Measurements from ENCODE around the gene EREG. TPM values are rescaled to one million over a fixed set of nuclear protein-coding genes. Genes with fewer than 3 reads are reported as not detected.

The EREG gene
- total and polyA plus RNA-seq, 10 of the 15 experiments (the other 5 are each of a cell fraction or from before 2014, with no cell fraction given) = not detected

DNA sequence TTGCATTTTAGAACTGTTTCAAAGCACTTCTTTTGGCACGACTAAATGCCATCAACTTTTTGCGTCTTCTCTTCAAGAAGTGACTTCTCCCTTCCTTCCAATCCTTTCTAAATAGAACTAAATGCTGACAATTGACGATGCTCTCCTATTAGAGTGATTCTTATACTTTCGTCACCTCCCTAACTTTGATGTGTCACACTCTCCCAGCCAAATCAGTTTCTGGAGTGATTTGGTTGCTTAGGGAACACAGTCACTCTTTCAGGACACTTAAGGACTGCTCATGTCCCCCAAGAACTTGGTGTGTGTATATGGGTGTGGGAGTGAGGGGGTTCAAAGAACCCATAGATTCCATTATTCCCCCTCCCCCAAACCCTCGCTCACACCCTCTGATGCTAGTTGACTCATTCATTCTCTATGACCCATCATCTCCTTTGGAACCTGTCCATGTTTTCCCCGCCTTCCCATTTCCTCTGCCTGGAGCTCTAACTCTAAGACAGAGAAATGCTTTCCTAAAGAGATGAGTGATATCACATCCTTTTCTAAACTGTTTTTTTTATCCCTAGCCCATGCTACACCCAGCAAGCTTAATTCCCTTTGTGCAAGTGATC lies 53.2 kb downstream of the EREG start:
- ChIA-PET POLR2A (no interaction called here), CTCF (no interaction called here), RAD21 (ENCODE audit: unreplicated experiment) (no interaction called here), SMC1A (ENCODE audit: uncharacterized antibody, unreplicated experiment) (no interaction called here)
- Histone ChIP-seq H3K9me3 (replicated peaks; ENCODE audit: control insufficient read depth, insufficient read depth, low read length) (no peaks in the 10 kb centered on the region), H3K27ac (ENCODE audit: control insufficient read depth, insufficient read depth) (no peak overlapping the region), H3K9ac (ENCODE audit: control insufficient read depth, insufficient read depth, low read length) (no peak overlapping the region), H2AFZ (ENCODE audit: control insufficient read depth, low read depth, low read length) (no peak overlapping the region), H3K36me3 (ENCODE audit: control insufficient read depth in 2 of 2, insufficient read depth in 2 of 2, low read length in 1 of 2) (no peaks in the 10 kb centered on the region), H3K4me3 (no peak overlapping the region), H4K20me1 (ENCODE audit: control insufficient read depth, insufficient read depth) (no peaks in the 10 kb centered on the region), H3K4me2 (ENCODE audit: control insufficient read depth, insufficient read depth) (no peak overlapping the region), H3K27me3 (replicated peaks in 1 of 2; ENCODE audit: control insufficient read depth in 2 of 2, insufficient read depth in 2 of 2, low read length in 1 of 2) (no peaks in the 10 kb centered on the region), H3K79me2 (ENCODE audit: control insufficient read depth, insufficient read depth, low read length) (no peaks in the 10 kb centered on the region), H3K4me1 (ENCODE audit: control insufficient read depth, insufficient read depth, low read length) (no peaks in the 10 kb centered on the region)
- no peak for FAIRE-seq
- in situ Hi-C loops (cut with MboI) = no loop called here
- 18% methylated on average over 6 of the region's 6 CpGs for WGBS (ENCODE audit: insufficient coverage, insufficient replicate concordance, low lambda C conversion rate, missing lambda C conversion rate)
- no peak for ATAC-seq
- DNase-seq (ENCODE audit: low read depth, low spot score) = no peak
- no TSS peak for BruUV-seq (replicated peaks)
- intact Hi-C loops (cut with micrococcal nuclease; ENCODE audit: unreplicated experiment) = no loop called here
- TF ChIP-seq WRNIP1 (IDR thresholded peaks at IDR 0.05; ENCODE audit: borderline replicate concordance, low read depth, low read length) (no peak), MEF2A (IDR thresholded peaks at IDR 0.05; ENCODE audit: insufficient read depth, low read depth, low read length) (no peak), BMI1 (IDR thresholded peaks at IDR 0.05; ENCODE audit: borderline replicate concordance) (no peak), PAX5 (IDR thresholded peaks at IDR 0.05; ENCODE audit: borderline replicate concordance, low read depth, low read length) (no peak), TARDBP (IDR thresholded peaks at IDR 0.05; ENCODE audit: borderline replicate concordance) (no peak), MEF2B (IDR thresholded peaks at IDR 0.05; ENCODE audit: partially characterized antibody, poor library complexity, severe bottlenecking) (no peak)
- TF ChIP-seq, protein P1, sequence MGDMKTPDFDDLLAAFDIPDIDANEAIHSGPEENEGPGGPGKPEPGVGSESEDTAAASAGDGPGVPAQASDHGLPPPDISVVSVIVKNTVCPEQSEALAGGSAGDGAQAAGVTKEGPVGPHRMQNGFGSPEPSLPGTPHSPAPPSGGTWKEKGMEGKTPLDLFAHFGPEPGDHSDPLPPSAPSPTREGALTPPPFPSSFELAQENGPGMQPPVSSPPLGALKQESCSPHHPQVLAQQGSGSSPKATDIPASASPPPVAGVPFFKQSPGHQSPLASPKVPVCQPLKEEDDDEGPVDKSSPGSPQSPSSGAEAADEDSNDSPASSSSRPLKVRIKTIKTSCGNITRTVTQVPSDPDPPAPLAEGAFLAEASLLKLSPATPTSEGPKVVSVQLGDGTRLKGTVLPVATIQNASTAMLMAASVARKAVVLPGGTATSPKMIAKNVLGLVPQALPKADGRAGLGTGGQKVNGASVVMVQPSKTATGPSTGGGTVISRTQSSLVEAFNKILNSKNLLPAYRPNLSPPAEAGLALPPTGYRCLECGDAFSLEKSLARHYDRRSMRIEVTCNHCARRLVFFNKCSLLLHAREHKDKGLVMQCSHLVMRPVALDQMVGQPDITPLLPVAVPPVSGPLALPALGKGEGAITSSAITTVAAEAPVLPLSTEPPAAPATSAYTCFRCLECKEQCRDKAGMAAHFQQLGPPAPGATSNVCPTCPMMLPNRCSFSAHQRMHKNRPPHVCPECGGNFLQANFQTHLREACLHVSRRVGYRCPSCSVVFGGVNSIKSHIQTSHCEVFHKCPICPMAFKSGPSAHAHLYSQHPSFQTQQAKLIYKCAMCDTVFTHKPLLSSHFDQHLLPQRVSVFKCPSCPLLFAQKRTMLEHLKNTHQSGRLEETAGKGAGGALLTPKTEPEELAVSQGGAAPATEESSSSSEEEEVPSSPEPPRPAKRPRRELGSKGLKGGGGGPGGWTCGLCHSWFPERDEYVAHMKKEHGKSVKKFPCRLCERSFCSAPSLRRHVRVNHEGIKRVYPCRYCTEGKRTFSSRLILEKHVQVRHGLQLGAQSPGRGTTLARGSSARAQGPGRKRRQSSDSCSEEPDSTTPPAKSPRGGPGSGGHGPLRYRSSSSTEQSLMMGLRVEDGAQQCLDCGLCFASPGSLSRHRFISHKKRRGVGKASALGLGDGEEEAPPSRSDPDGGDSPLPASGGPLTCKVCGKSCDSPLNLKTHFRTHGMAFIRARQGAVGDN (IDR thresholded peaks at IDR 0.05) = no peak
- TF ChIP-seq, protein P2, sequence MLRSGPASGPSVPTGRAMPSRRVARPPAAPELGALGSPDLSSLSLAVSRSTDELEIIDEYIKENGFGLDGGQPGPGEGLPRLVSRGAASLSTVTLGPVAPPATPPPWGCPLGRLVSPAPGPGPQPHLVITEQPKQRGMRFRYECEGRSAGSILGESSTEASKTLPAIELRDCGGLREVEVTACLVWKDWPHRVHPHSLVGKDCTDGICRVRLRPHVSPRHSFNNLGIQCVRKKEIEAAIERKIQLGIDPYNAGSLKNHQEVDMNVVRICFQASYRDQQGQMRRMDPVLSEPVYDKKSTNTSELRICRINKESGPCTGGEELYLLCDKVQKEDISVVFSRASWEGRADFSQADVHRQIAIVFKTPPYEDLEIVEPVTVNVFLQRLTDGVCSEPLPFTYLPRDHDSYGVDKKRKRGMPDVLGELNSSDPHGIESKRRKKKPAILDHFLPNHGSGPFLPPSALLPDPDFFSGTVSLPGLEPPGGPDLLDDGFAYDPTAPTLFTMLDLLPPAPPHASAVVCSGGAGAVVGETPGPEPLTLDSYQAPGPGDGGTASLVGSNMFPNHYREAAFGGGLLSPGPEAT (IDR thresholded peaks at IDR 0.05; ENCODE audit: low read depth) = no peak
- TF ChIP-seq, protein P3, sequence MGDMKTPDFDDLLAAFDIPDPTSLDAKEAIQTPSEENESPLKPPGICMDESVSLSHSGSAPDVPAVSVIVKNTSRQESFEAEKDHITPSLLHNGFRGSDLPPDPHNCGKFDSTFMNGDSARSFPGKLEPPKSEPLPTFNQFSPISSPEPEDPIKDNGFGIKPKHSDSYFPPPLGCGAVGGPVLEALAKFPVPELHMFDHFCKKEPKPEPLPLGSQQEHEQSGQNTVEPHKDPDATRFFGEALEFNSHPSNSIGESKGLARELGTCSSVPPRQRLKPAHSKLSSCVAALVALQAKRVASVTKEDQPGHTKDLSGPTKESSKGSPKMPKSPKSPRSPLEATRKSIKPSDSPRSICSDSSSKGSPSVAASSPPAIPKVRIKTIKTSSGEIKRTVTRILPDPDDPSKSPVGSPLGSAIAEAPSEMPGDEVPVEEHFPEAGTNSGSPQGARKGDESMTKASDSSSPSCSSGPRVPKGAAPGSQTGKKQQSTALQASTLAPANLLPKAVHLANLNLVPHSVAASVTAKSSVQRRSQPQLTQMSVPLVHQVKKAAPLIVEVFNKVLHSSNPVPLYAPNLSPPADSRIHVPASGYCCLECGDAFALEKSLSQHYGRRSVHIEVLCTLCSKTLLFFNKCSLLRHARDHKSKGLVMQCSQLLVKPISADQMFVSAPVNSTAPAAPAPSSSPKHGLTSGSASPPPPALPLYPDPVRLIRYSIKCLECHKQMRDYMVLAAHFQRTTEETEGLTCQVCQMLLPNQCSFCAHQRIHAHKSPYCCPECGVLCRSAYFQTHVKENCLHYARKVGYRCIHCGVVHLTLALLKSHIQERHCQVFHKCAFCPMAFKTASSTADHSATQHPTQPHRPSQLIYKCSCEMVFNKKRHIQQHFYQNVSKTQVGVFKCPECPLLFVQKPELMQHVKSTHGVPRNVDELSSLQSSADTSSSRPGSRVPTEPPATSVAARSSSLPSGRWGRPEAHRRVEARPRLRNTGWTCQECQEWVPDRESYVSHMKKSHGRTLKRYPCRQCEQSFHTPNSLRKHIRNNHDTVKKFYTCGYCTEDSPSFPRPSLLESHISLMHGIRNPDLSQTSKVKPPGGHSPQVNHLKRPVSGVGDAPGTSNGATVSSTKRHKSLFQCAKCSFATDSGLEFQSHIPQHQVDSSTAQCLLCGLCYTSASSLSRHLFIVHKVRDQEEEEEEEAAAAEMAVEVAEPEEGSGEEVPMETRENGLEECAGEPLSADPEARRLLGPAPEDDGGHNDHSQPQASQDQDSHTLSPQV (IDR thresholded peaks at IDR 0.05) = no peak
- TF ChIP-seq, protein P4, sequence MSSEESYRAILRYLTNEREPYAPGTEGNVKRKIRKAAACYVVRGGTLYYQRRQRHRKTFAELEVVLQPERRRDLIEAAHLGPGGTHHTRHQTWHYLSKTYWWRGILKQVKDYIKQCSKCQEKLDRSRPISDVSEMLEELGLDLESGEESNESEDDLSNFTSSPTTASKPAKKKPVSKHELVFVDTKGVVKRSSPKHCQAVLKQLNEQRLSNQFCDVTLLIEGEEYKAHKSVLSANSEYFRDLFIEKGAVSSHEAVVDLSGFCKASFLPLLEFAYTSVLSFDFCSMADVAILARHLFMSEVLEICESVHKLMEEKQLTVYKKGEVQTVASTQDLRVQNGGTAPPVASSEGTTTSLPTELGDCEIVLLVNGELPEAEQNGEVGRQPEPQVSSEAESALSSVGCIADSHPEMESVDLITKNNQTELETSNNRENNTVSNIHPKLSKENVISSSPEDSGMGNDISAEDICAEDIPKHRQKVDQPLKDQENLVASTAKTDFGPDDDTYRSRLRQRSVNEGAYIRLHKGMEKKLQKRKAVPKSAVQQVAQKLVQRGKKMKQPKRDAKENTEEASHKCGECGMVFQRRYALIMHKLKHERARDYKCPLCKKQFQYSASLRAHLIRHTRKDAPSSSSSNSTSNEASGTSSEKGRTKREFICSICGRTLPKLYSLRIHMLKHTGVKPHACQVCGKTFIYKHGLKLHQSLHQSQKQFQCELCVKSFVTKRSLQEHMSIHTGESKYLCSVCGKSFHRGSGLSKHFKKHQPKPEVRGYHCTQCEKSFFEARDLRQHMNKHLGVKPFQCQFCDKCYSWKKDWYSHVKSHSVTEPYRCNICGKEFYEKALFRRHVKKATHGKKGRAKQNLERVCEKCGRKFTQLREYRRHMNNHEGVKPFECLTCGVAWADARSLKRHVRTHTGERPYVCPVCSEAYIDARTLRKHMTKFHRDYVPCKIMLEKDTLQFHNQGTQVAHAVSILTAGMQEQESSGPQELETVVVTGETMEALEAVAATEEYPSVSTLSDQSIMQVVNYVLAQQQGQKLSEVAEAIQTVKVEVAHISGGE (CRISPR knock-in tag; IDR thresholded peaks at IDR 0.05) = no peak

Data from GM12878 (cell line).